Measurements from ENCODE around the gene PLEK. TPM values are rescaled to one million over a fixed set of nuclear protein-coding genes. Genes with fewer than 3 reads are reported as not detected.

The PLEK gene
- total RNA-seq, 2 donors from 2014 or later, result 3.1 to 4.4 TPM

GRCh38 chr2:68379184-68379708 is 14.2 kb downstream of the PLEK start:
- H3K4me3 ChIP-seq, result no peak overlapping the region
- no peak overlapping the region for H3K27ac ChIP-seq
- no peak for TF ChIP-seq CTCF (IDR thresholded peaks at IDR 0.05)
- H3K27me3 ChIP-seq, result no peaks in the 10 kb centered on the region
- H3K9me3 ChIP-seq, result no peaks in the 10 kb centered on the region
- H3K36me3 ChIP-seq, result no peaks in the 10 kb centered on the region
- H3K4me1 ChIP-seq, result peaks cover 0 to 12% of the 10 kb centered on the region in 2 donors
- no peak for DNase-seq (ENCODE audit: low spot score)

DNA sequence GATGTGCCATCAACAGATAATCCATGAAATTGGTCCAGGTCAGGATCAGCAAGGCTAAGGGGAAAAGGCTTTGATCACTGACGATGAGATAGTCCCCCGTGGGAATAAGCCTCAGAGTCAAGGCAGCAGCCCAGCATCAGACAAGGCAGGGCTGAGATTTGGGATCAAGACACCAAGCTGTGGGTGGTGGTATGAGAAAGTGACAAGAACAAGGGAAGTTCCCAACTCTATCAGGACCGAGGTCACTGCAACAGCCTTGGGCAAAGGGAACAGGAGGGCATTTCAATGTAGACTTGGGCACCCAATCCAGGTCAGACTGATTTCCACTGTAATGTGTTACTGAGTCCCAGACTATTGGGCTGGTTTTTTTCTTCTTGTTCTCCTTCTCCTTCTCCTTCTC is 18.7 kb downstream of the PLEK start:
- Histone ChIP-seq H3K4me1 (no peaks in the 10 kb centered on the region), H3K27ac (no peak overlapping the region), H3K4me3 (no peak overlapping the region), H3K27me3 (no peaks in the 10 kb centered on the region), H3K9me3 (no peaks in the 10 kb centered on the region), H3K36me3 (no peaks in the 10 kb centered on the region)
- DNase-seq (ENCODE audit: low spot score), result no peak
- no peak for TF ChIP-seq CTCF (IDR thresholded peaks at IDR 0.05)

- Histone ChIP-seq H3K27me3 (no peaks in the 10 kb centered on the region), H3K9me3 (no peaks in the 10 kb centered on the region), H3K27ac (no peak overlapping the region), H3K4me3 (no peak overlapping the region), H3K36me3 (no peaks in the 10 kb centered on the region), H3K4me1 (peaks cover 0 to 2% of the 10 kb centered on the region in 2 donors)
- no peak for TF ChIP-seq CTCF (IDR thresholded peaks at IDR 0.05)
- DNase-seq (ENCODE audit: low spot score), result no peak
Observed at GRCh38 chr2:68384485-68385107, 19.5 kb downstream of the PLEK start.

DNA sequence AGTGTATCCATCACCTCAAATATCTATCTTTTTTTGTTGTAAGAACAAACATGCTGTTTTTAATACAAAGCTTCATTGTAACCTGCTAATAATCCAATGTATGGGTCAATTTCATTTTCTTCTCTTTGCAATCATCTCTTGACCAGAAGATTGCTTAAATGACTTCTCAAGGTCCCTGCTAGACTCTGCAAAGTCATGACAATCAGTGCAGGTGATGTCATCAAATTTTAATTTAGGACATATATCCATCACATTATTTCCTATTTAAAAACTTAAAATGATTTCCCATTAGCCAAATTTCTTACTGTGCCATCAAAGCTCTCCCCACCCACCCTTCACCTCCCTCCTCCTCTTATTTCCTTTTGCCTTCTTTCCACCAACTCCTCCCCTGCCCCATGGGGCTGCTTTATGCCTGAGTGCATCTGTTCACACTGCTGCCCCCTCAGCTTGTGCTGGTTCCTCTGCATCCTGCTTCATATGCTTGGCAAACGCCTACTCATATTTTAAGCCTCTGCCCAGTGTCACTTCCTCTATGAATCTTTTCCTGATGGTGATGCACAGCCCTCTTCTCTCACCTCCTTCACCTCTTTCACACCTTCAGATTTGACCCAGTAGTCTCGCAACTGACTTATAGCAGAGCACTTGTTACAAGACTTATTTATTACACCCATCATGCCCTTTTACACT is 20.3 kb downstream of the PLEK start:
- Histone ChIP-seq H3K4me3 (no peak overlapping the region), H3K27ac (no peak overlapping the region), H3K36me3 (no peaks in the 10 kb centered on the region), H3K27me3 (no peaks in the 10 kb centered on the region), H3K9me3 (no peaks in the 10 kb centered on the region), H3K4me1 (peaks cover 0 to 9% of the 10 kb centered on the region in 2 donors)
- no peak for DNase-seq (ENCODE audit: low spot score)
- TF ChIP-seq CTCF (IDR thresholded peaks at IDR 0.05), result no peak

DNA sequence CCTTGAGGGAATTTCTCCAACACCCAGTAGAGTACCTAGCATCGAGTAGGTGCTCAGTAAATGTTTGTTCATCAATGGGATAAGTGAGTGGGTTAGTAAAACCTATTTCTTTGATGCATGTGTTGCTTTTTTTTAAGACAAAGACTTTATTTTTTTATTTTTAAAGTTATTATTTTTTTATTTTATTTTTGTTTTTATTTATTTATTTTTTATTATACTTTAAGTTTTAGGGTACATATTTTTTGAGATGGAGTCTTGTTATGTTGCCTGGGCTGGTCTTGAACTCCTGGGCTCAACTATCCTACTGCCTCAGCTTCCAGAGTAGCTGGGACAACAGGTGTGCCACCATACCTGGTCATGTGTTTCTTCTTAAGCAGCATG is 20.8 kb downstream of the PLEK start:
- no peak for TF ChIP-seq CTCF (IDR thresholded peaks at IDR 0.05)
- Histone ChIP-seq H3K36me3 (no peaks in the 10 kb centered on the region), H3K27ac (no peak overlapping the region), H3K9me3 (no peaks in the 10 kb centered on the region), H3K4me3 (no peak overlapping the region), H3K27me3 (no peaks in the 10 kb centered on the region), H3K4me1 (peaks cover 0 to 14% of the 10 kb centered on the region in 2 donors)
- DNase-seq (ENCODE audit: low spot score), result no peak
